Fibroblast of skin of scalp (primary cell): ENCODE results near the gene VSTM2L.
A peak's percentile ranks its signal among the peaks of the same experiment; 100 is the strongest.
"Not testable (repeated sequence)": the region's sequence is repeated elsewhere in the genome, so short reads cannot be mapped to it uniquely, and the experiment has no call there.

Experiments
- DNase-seq: peaks from one replicate; pipeline ENCODE4 v3.0.0-alpha.2; 2013

The VSTM2L gene

DNA sequence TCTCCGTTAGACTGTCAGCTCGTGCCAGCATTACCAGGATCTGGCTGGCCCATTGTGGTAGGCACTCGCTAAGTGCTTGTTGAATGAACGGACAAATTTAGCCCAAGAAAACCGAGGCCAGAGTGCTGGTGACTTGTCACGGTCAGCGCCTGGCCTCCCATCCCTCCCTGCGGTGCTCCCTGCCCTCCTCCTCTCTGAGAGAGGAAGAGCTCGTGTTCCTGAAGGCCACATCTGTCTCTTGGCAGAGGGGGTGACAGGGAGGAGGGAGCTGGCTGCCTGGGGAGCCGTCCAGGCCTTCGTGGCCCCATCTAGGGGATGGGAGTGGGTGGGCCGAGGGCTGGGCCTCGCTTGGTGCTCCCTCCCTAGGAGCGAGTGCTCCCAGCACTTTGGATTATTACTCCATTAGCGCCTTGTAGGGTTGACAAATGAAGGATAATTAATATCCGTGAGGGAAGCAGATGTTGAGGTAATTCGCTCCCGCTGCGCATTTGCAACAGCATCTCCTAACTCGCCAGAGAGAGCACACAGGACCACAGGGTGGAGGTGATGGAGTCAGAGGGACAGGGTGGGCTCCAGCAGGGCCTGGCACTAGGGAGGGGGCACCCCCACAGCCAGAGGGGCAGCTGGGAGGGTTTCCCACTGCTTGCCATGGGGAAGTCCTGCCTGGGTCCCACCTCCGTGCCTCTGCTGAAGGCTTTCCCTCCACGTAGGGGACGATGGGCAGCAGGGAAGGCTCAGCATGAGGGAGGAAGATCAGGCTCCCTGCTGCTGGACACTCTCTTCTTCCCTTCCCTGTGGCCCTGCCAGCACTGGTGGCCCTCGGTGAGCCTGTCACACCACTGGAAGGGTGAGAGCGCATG, 37.0 kb downstream of the VSTM2L start:
- DNase-seq = no peak

DNA sequence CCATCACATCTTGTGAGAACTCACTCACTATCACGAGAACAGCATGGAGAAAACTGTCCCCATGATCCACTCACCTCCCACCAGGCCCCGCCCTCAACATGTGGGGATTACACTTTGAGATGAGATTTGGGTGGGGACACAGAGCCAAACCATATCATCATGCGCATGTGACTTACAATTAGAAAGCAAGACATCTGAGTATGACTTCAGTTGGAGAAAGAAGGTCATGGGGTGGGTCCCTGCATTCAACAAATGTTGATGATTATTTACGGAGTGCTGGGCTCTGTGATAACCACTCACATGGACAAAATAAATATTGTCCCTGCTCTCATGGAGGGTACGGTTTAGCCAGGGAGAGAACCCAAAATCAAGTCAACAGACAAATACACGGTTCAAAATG, 37.9 kb downstream of the VSTM2L start:
- DNase-seq = no peak

DNA sequence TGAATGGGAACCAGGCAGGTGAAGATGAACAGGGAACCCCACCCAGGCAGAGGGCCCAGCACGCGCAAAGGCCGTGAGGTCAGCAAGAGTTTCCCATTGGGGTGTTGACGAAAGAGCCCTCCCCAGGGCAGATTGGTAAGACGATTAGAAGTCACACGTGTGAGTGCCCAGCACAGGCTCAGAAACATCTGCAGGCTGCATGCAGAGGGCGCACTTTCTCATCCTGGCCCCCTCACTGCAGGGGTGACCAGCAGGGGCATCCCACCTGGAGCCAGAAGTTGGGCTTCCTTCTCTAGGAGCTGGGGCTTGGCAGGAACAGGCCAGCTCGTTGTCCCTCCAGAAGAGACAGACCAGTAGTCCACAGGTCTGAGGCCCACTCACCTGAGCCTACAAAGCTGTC, 38.4 kb downstream of the VSTM2L start:
- DNase-seq = no peak

DNA sequence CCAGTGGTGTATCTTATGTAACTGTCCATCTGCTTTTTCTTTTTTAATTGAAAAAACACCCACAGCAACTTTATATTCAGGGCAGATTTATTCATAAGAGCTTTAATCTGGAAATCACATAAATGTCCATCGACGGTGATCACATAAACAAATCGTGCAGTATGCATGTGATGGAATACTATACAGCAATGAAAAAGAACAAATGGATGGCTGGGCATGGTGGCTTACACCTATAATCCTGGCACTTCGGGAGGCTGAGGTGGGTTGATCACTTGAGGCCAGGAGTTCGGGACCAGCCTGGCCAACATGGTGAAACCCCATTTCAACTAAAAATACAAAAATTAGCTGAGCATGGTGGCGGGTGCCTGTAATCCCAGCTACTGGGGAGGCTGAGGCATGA, 39.1 kb downstream of the VSTM2L start:
- DNase-seq = no peak

DNA sequence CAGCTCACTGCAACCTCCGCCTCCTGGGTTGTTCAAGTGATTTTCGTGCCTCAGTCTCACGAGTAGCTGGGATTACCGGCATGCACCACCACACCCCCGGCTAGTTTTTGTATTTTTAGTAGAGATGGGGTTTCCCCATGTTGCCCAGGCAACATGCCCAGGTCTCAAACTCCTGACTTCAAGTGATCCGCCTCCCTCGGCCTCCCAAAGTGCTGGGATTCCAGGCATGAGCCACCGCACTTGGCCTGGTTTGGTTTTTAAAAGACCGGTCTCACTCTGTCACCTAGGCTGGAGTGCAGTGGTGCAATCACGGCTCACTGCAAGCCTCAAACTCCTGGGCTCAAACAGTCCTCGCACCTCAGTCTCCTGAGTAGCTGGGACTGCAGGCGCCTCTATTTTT, 40.1 kb downstream of the VSTM2L start:
- no peak for DNase-seq

DNA sequence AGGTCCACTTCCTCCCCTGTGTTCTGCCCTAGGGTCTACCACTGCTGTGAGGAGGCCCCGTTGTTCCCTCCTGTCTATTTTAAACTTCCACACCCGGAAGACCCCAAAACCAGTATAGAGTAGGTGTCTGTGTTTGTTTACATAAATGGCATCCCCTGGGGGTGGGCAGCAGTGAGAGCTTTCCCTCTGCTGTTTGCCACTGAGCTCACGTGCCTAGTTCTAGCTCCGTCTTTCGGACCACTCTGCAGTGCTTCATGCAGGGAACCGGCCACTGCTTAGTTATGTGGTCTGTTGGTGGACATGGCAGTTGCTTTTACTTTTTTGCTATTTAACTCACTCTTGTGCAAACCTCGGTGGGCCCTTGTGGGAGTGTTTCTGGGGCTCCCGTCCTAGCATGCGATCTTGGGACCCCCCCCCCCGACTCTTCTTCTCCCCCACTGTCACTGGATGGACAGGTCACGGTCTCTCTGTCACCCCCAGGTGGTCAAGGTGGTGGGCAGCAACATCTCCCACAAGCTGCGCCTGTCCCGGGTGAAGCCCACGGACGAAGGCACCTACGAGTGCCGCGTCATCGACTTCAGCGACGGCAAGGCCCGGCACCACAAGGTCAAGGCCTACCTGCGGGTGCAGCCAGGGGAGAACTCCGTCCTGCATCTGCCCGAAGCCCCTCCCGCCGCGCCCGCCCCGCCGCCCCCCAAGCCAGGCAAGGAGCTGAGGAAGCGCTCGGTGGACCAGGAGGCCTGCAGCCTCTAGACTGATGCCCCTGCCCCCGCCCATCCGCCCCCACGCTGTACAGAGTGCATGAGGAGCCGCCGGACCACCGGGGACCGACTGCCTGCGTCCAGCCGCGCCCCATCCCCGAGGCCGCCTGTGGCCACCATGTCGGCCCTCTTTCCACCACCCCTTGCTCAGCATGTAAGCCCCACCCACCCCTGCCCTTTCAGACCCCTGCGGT, 40.9 kb downstream of the VSTM2L start:
- DNase-seq = no peak

DNA sequence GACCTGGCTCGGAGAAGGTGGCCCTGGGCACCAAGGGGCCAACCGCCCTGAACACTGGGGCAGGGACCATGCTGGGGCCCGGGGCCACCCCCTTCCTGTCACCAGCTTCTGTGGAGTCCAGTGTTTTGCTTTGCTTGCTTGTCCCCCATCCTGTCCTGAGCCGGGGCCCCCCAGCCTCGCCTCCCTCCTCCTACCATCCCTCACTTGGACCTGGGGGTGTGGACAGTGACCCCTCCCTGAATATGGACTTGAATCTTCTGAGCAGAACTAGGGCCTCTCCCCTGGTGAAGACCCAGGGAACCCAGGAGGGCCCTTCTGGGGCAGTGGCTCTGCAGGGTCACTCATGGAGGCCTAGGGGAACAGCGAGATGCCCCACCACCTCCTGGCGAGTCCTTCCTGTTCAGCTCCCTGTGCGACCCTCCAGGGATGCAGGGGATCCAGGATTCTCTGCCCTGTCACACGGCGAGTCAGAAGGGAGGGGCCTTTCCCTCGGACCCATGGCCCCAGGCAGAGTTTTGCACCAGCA, 41.6 kb downstream of the VSTM2L start:
- no peak for DNase-seq

DNA sequence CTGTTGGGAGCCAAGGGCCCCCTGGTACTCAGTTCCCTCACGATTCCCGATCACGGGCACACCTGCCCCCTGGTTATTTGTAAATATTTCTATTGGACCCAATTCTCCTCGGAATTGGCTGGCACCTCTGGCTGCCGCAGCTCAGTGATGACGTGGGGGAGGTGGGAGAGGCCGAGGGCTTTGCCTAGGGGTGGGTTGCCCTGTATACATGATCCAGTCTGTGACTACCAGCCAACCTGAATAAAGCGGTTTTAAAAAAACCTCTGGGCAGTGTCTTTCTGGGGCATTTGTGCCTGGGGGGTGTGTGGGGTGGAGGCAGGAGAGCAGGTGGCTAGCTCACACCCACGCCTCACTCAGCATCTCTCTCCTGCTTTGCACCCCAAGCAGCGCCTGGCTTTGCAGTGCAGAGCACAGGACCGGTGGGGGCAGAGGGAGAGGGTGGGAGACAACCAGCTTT, 42.2 kb downstream of the VSTM2L start:
- no peak for DNase-seq

DNA sequence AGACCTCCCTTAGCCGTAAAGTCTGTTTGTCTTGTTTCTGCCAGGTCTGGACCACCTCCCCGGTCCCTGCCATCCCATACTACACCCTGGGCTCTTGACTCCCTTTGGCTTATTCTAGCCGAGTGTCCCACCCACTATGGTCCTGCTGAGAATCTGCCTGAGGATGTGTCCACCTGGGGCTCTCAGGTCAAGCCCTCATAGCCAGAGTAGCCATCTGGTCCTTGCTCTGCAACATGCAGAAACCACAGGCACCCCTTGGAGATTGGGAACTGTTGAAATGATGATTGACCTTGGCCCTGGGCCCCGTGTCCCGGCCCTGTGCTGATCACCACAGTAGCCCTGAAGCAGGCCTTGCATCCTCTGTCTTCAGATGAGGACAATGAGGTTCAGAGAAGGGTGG, 44.0 kb downstream of the VSTM2L start:
- DNase-seq = no peak

DNA sequence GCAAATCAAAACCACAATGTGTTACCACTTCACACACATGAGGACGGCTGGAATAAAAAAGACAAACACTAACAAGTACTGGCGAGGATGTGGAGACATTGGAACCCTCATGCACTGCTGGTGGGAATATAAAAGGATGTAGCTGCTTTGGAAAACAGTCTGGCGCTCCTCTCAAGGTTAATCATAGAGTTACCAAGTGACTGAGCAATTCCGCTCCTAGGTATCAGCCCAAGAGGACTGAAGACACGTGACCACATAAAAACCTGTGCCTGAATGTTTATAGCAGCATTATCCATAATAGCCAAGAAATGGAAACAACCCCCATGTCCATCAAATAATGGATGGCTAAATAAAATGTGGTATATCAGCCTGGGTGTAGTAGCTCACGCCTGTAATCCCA, 45.0 kb downstream of the VSTM2L start:
- DNase-seq = no peak

DNA sequence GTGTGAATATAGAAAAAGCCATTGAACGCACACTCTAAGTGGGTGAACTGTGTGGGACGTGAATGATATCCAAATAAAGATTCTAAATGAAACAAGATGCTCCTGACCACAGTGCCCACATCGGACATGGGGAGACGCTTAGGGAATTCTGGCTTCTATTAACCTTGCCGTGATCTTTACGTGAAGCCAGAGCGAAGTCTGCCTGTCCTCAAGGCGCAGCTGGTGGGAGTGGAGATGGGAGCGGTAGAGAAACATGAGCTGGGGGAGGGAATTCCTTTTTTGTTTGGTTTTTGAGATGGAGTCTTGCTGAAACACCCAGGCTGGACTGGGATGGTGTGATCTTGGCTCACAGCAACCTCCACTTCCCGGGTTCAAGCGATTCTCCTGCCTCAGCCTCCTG, 46.0 kb downstream of the VSTM2L start:
- DNase-seq = no peak

DNA sequence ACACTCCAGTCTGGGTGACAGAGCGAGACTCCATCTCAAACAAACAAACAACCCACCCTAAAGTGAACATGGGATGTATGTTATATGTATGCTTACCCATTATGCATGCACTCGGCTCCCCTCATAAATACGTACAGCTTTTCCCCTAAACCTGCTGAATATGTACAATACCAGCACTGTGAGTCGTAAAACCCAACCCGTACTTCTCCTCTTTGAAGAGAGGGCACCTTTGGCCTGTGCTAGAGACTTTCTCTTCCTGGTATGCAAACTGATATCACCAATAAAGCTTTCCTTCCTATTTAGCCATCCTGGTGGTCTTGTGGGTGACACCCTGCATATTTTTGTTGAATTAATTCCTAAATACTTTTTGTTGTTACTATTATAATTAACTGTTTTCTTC, 51.3 kb downstream of the VSTM2L start:
- no peak for DNase-seq

DNA sequence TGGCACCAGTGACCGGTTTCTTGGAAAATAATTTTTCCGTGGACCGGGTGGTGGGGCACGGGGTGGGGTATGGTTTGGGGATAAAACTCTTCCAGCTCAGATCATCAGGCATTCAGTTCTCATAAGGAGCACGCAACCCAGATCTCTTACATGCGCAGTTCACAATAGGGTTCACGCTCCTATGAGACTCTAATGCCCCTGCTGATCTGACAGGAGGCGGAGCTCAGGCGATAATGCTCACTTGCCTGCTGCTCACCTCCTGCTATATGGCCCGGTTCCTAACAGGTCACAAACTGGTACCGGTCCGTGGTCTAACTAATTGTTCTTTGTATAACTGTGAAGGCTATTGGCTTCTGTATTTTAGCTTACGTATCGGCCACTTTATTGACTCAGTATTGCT, 51.7 kb downstream of the VSTM2L start:
- DNase-seq = no peak

DNA sequence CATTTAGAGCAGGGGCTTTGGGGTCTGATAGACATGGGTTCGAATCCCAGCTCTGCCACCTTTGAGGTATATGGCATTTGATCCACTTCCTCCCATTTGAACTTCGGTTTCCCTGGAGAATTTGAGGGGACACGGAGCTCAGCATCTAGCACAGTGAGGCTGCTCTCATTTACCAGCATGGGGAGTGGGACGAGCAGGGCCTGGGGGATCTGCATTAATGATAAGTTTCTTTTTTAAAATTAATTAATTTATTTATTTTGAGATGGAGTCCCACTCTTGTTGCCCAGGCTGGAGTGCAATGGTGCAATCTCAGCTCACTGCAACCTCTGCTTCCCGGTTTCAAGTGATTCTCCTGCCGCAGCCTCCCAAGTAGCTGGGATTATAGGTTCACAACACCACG, 52.6 kb downstream of the VSTM2L start:
- no peak for DNase-seq

DNA sequence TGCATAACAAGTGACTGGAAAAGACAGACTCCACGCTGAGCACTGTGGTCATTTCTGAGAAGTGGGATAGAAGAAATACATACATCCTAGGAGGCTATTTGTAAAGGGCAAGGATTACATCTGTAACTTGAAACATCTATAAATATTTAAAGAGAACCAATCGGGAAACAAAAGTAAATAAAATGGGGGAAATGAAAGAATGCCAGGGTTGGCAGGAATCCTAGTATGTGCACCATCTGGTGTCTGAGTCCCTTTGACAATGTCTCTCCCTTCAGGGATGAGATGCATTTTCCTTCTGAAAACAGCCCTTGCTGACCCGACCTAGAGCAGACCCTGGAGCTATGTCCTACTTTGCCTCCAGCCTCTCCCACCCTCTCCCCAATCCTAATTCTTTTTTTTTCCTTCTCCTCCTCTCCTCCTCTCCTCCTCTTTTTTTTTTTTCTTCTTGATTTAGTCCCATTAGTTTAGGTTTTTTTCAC, 53.2 kb downstream of the VSTM2L start:
- peak; percentile 26 for DNase-seq

DNA sequence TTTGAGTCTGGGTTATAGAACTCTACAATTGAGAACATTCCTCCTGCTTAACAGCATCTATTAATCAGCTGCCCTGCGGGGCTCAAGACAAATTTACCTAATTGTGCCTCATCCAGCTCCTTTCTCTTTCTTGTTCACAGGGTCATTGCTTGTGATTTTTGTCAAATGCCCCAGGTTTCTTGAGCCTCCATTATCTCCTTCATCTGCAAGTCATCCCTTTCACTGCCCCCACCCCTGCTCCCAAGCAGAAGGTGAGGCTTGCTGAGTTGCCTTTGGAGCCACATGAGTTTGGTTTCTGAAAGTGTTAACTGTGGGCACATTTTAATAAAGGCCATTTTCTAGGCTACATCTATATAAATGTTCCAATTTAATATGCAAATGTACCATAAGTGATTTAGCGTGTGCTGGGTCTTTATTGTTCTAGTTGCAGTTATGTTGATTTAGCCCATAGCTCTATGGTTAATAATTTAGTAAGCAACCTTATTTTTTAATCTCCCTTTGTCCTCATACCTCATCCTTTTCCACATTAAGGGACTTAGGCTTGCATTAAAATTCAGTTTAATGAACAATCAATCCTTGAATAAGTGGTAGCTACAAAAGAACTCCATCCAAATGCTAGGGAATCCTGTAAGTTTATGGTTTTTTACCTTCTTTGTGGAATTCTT, 56.1 kb downstream of the VSTM2L start:
- no peak for DNase-seq

DNA sequence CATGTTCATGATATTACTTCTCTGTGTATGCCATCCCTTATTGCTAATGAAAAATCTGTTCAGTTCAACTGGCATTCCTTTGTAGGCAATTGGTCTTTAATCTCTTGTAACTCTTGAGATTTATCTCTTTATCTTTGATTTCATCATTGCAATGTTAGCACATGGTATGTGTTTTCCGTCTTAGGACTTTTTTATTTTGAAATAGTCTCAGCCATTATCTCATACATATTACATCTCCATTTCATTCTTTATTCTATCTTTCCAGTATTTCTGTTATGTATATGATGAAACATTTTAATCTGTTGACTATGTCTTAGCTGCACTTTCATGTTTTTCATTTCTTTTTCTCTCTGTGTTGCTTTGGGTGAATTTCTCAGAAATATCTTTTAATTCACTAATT, 58.1 kb downstream of the VSTM2L start:
- DNase-seq = no peak

DNA sequence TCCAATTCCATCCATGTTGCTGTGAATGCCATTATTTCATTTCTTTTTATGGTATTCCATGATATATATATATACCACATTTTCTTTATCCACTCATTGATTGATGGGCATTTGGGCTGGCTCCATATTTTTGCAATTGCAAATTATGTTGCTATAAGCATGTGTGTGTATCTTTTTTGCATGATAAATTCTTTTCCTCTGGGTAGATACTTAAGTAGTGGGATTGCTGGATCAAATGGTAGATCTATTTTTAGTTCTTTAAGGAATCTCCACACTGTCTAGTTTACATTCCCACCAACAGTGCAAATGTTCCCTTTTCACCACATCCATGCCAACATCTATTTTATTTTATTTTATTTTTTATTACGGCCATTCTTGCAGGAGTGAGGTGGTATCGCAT, 60.6 kb downstream of the VSTM2L start:
- not testable (repeated sequence) for DNase-seq

DNA sequence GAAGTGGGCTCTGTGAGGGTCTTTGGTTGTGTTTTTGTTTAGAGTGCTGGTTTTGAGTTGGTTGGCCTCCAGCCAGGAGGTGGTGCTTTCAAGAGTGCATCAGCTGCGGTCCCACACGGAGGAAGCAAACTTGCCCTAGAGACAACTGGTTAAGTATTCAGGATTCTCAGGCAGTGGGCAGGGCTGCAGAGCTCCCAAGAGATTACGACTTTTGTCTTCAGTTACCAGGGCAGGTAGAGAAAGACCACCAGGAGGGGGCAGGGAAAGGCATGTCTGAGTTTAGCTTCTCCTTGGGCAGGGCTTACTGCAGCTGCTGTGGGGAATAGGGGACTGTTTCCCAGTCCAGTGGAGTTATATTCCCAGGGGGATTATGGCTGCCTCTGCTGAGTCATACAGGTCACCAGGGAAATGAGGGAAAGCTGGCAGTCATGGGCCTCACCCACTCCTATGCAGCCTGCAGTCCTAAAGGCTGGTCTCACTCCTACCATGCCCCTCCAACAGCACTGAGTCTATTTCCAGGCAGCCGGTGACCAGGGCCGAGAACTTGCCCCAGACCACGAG, 66.0 kb downstream of the VSTM2L start:
- DNase-seq = peak; percentile 49

DNA sequence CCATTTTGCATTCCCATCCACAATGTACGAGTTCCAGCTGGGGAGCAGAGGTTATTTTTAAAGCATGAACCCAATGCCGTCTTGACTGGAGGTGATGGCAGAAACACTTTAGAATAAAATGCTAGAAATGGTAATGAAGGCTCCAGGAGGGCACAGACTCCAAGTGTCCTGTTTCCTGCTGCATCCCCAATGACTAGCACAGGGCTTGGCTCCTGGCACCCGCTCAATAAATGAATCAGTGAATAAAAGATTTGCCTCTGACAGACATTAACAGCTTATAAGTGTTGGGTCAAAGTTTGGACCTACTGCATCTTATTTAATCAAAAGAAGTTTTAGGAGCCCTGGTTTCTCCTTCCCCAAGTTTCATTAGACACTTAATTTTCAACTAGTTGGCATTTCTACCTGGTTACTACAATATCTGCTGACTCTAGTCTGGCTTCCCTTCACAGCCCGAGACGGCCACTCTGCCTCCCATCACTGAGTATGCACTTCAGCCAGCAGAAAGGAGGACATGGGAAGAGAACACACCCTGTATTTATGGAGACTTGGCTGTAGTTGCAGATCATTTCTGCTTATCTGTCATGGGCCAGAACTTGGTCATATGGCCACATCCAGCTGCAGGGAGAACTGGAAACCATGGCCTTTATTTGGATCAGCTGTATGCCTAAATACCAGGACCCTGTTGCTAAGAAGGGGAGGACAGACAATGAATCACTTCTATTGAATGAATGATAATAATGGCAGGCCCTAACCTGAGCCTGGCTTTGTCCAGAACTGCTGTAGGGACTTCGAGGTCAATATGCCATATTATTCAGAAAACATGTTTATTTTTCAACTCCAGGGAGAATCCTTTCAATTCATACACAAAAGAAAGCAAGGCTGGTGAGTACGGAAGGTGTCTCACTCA, 67.3 kb downstream of the VSTM2L start:
- DNase-seq = no peak

DNA sequence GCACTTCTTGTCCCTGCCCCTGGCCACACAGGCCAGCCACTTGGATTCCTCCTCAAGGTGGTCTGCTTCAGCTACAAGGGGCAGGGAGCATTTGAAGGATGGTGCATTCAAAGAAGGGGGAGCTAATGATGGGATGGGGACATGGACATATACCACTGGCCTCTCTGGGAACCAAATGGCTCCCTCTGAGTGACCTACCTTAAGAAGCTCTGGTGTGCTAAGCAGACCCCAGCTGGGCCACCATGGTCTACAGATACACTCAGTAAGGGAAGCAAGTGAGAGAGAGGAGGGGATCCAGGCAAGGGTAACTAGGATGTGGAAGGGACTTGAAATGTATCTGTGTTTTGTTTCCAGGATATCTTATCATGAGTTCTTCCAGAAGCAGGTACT, 67.9 kb downstream of the VSTM2L start:
- DNase-seq = no peak
